ENCODE measurements around the gene CISD3.

CISD3 gene

DNA sequence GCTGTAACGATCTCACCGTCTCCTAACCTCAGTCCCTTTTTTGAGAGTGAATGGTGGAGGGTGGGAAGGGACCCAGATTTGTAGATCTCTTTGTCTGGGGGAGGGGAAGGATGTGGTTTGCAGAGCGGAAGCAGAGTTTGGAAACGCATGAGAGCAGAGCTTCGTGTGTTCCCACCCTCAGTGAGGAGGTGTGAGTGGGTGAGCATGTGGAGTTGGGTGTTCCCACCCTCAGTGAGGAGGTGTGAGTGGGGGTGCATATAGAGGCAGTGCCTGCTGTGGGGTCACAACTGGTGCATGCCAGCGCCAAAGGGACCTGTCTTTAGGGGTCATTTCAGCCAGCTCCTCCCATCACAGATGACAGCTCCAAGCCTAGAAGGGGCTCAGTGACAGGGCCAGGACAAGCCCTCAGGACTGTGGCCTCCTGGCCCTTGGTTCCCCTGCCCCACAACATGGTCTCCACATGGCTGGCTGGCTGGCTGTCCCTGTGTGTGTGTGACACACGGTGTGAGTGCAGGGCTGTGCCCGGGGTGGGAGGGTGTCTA, 1.8 kb upstream of the CISD3 start:
- DNase-seq (ENCODE audit: low spot score): peak; percentile 84

DNA sequence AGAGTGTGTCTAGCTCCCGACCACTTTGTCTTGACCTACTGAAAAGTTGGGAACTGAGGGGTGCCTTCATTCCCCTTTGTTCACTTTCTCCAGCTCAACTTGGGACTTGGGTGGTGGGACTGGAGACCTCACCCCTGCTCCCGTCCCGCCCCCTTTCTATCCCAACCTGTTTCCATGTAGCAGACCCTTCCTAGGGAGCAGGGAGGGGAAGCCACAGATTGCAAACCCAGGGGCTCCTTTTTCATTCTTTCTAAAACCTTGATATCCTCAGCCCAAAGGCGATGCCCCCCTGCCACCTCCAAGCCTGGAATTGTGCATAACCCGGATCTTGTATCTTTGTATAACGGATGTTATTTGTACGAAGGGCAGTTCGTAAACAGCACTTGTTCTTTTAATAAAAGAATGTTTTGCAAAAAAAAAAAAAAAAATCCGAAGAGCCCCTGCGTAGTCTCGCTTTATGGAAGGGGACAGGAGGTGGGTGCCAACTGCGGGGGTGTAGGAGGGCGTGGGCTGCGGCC, 714 bp upstream of the CISD3 start:
- DNase-seq (ENCODE audit: low spot score): no peak

- DNase-seq (ENCODE audit: low spot score): no peak
Measured at GRCh38 chr17:38730526-38731379, 612 bp downstream of the CISD3 start.

- DNase-seq (ENCODE audit: low spot score): no peak
Measured at GRCh38 chr17:38731526-38732294, 1.6 kb downstream of the CISD3 start.

DNA sequence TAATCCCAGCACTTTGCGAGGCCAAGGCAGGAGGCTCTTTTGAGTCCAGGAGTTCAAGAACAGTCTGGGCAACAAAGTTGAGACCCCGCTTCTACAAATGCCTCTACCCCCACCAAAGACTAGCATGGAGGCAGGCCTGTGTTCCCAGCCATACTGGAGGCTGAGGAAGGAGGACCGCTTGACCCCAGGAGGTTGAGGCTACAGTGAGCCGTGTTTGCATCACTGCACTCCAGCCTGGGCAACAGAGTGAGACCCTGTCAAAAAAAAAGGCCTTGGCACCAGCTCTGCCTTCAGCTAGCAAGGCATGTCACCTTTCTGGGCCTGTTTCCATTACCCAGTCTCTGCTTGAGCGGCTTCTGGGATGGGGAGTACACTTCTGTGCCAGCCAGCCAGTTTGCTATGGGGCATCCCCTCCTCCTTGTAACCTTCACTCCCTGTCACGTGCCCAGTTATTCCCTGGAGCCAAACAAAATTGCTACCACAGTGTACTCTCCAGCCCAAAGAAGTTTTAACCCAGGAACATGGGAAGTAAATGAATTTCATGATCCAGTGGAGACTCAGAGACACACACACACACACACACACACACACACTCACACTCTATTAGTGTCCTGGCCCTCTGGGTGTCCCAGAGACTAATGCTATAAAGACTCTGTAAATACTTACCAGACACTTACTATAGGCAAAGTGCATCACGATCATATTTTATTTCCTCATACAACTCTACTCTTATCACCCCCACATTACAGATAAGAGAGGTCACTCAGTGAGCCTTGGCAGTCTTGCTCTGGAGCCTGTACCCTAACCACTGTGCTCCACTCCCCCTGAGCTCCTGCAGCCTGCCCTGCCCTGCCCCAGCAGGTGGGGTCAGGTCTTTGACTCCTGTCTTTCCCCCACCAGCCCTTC, 2.5 kb downstream of the CISD3 start:
- no peak for DNase-seq (ENCODE audit: low spot score)

GRCh38 chr17:38733282-38733981, 3.3 kb downstream of the CISD3 start:
- no peak for DNase-seq (ENCODE audit: low spot score)

DNA sequence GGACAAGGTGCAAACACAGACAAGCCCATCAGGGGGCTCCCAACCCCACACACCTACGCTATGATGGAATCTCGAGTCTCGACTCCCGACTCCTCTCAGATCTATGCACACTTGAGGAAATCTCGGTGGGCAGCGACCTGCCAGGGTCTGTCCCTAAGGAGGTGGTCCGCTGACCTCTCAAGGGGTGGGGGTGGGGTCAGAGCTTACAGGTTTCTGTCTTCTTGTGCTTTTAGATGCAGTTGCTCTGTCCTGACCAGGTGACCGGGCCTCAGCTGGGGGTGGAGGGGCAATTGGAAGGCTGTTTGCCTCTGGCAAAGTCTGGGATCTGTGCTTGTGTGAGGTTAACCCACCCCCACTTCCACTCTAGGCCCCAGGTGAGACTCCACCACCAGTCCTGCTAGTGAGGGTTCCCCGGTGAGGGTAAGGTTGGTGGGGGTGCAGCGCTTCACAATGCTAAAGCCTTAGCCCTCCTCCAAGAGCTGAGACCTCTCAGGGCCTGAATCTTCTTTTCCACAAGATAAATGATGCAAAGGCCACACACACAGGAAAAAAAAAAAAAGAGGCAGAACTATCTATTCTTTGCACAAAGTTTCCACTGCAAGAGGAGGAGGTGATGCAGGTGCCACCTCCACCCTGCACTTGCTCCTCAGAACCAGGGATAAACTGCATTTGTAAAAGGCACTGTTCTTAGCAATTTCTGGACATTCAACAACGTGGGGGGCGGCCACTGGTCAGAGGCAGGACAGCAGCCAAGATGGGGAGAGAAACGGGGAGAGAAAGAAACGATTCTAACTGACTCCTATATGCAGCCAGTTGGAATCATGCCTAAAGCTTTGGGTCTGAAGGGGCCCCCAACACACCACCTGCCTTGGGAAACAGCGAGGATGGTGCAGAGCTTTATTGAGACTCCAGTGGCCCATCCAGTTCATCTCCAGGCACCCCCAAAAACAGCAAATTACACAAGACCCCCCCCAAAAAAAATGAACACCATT, 4.1 kb downstream of the CISD3 start:
- DNase-seq (ENCODE audit: low spot score): peak; percentile 35

DNA sequence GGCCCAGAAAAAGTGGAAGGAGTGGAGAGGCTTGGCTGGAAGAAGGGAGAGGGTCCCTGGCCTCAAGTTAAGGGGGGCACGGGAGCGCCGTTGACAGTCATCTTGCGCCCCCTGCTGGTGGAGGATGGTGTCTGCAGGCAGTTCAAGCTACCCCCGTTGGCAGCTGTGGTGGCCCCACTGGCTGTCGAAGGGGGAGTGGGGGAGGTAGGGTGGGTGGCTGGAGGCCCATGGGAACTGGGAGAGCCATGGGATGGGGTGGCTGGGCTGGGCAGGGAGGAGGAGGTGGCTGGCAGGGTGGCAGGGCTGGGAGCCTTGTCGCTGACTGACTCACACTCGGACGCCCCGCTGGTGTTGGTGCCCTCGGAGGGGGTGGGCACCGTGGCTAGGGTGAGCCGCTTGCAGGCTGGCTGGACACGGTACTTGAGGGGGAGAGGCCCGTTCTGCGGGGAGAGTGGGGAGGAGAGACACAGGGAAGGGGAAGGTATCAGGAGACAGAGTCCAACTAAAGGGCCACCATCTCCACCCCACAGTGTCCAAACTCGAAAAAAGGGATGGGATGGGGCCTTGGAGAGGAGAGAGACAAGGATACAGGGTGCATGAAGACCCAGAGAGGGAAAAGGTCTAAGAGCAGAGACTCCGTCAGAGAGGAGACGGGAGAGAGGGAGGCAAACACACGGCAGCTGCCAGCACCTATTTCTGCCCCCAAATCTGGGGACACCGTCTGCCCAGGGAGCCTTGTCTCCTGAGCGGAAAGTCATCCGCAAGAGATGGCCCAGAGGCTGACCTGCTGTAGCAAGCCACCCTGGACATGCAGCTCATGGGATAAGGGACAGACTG, 5.2 kb downstream of the CISD3 start:
- DNase-seq (ENCODE audit: low spot score): peak; percentile 65

GRCh38 chr17:38738007-38738662, 8.0 kb downstream of the CISD3 start:
- DNase-seq (ENCODE audit: low spot score): no peak

- DNase-seq (ENCODE audit: low spot score): no peak
Measured at GRCh38 chr17:38738686-38739085, 8.5 kb downstream of the CISD3 start.

GRCh38 chr17:38739305-38739704, 9.2 kb downstream of the CISD3 start:
- DNase-seq (ENCODE audit: low spot score): no peak

GRCh38 chr17:38740044-38740443, 9.9 kb downstream of the CISD3 start:
- DNase-seq (ENCODE audit: low spot score): no peak

DNA sequence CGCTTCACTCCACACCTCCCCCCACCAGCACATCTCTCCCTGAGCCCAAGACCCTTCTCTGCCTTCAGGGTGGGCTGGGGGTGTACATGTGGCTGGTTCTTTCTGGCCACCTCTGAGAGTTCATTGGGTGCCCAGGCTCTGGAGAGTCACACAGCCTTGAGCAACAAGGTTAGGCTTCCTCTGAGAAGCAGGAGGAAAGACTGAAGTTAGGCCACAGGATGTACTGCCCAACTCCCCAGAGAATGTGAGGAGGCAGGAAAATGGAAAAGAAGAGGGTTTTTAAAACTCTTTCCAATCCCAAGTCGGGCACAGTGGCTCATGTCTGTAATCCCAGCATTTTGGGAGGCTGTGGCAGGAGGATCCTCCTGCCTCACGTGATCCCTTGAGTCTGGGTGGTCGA, 10.7 kb downstream of the CISD3 start:
- no peak for DNase-seq (ENCODE audit: low spot score)

- no peak for DNase-seq (ENCODE audit: low spot score)
Measured at GRCh38 chr17:38741461-38741860, 11.3 kb downstream of the CISD3 start.

DNA sequence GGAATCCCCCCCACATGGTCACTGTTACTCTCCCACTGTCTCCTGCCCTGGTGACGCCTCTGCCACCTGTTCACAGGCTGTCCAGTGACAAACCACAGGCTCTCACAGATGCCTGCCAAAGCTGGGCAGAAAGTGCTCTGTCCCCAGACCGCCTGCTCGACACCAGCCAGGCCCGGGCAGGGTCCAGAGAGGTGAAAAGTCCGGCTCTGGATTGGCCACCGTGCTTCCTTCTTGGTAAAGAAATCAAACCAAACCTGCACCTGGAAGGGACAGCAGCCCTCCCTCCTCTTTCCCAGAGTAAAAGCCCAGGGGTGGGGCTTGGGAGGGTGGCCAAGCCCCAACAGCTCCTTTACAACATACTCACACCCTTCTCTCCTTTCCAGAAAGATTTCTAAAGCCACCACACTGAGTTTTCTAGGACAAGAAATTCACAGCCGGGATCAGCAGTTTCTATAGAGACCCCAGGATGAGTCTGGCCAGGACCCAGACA, 11.8 kb downstream of the CISD3 start:
- DNase-seq (ENCODE audit: low spot score): no peak

DNA sequence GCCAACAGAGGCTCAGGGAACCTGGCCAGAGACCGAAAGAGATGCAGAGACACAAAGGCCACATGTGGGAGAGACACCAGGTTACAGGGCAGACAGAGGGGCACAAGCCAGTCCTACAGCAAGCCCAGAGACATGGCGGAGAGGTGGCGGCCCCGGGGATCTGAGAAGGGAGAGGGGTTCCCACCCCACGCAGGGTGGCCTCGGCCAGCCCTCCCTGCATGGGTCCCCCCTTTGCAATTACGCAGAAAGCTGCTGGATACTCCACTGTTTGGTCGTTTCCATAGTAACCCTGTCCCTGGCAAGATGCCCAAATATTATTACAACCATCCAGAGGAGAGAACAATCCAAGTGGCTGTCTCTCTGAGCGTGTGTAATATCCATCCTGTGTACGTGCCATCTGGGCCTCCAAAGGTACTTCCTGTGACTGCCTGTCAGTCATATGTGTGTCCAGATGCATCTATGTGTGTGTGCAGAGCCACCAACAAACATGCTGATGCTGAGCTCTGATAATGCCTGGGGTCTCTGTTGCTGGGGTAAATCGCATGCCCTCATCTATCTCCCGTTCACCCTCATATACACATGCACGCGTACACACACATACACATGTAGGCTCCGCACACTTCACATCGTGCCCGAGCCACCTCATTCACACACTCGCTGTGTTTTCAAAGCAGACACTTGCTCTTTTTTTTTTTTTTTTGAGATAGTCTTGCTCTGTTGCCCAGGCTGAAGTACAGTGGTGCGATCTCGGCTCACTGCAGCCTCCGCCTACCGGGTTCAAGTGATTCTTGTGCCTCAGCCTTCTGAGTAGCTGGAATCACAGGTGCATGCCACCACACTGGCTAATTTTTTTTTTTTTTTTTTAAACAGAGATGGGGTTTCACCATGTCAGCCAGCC, 12.5 kb downstream of the CISD3 start:
- no peak for DNase-seq (ENCODE audit: low spot score)

GRCh38 chr17:38743556-38744171, 13.5 kb downstream of the CISD3 start:
- no peak for DNase-seq (ENCODE audit: low spot score)
